GM21619 (cell line): ENCODE measurements around the gene LEUTX.
A peak's percentile ranks its signal among the peaks of the same experiment; 100 is the strongest.

Experiments used
- ATAC-seq: cut with Tn5 transposase; IDR thresholded peaks from one replicate; pipeline ENCODE4 v1.9.1; 2021; ENCODE audit not compliant: unreplicated experiment

Gene LEUTX

DNA sequence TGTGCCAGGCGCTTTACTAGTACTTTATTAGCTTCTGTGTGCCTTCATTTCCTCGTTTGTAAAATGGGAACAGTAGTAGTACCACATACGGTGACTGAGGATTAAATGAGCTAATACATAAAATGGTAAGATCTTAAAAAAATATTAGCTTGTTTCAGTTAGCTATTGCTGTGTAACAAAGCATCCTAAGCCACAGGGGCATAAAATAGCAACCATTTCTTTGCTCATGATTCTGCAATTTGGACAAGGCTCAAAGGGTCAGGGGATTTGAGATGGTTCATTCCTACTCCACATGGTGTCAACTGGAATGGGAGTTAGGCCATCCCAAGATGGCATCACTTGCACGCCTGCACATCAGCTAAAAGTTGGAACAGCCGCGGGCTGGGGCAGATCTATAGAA lies 42.0 kb downstream of the LEUTX start:
- no peak for ATAC-seq

DNA sequence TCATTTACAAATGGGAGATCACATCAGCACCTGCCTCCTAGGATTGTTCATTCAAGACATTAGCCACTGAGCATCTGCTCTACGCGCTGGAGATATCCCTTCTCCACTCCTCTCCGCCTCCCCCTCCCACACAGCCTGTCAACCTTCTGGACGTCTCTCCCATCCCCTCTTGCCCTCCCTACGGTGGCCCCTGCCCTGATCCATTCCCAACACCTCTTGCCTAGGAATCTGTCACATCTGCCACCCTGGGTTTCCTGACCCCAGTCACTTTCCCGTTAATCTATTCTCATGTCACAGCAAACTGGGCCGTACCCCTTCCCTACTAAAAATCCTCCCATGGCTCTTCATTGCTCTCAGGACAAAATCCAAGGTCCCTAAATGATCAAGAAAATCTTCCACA lies 45.0 kb downstream of the LEUTX start:
- ATAC-seq = no peak

DNA sequence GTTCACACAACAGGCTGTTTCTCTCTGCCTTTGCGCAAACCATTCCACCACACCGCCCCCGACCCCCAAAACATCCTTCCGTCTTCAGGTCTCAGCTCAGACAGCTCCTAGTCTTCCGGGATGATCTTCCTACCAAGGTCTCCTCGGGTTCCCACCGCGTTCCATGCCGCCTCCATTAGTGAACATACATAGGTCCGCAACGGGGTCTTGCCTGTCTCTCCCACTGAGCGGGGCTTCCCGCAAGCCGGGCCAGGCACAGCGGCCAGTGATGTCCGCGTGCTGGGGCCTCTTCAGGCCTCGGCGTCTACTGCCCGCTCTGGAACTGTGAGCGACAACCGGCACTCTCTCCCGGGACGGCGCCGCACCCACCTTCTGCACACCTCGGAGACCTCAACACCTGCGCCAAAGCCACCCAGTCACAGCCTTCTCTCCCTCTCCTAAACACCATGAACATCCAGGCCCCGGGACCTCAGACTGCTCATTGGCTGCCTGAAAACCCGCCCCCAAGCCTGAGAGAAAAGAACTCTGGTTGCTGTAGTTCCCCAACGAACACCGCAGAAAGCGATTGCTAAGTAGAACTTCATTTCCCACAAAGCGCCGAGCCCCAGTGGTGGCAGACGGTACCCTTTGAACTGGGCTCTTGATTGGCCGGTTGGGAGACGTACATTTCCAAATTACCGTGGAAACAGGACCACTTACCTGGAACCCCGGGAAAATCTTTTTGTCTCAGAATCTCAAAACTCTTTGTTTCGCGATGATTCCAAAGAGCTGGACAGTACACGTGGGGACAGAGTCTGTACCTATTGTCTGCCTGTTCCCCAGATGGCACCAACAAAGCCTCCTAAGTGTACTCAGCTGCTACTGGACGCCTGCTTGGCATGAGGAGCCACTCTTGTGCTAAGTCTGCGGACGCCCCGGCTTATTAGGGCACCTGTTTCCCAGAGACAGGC lies 45.8 kb downstream of the LEUTX start:
- peak; percentile 92 for ATAC-seq

DNA sequence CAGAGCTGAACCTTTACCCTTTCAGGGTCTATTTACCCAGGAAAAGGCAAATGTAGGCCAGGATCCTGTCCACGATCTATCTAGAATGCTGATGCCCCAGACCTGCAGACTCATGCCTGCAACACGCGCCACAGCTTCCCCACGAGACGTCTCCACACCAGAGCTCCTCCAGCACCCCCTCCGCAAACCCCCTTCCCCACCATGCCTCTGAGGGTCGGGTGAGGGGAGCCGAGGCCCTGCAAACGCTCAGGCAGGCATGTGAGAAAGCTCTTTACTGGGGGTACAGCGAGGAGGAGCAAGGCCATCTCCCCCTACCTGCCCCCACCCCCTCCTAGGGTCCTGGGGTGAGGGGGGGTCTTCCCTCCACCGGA lies 46.4 kb downstream of the LEUTX start:
- ATAC-seq = no peak

DNA sequence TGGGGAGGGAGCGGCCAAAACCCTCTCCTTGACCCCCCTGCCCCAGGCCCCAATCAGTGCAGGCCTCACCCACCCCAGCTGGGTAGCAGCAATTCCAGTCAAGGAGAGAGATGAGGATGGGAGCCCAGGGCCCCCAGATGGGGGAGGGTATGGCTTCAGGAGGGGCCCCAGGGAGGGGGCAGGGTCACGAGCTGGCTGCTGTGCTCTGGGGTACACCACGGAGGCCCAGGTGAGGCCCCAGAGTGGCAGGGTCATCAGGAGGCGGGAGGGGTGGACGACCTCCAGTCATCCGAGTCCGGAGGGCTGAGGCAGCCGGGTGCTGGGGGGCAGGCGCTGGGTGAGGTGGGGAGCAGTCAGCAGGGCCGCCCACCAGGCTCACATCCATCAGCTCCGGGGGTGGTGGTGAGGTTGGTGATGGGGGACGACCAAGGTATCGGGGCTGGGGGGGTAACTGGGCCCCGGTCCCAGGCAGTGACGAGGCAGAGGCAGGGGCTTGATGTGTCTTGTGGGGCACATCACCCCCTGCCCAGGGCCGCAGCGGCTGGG lies 47.0 kb downstream of the LEUTX start:
- no peak for ATAC-seq

DNA sequence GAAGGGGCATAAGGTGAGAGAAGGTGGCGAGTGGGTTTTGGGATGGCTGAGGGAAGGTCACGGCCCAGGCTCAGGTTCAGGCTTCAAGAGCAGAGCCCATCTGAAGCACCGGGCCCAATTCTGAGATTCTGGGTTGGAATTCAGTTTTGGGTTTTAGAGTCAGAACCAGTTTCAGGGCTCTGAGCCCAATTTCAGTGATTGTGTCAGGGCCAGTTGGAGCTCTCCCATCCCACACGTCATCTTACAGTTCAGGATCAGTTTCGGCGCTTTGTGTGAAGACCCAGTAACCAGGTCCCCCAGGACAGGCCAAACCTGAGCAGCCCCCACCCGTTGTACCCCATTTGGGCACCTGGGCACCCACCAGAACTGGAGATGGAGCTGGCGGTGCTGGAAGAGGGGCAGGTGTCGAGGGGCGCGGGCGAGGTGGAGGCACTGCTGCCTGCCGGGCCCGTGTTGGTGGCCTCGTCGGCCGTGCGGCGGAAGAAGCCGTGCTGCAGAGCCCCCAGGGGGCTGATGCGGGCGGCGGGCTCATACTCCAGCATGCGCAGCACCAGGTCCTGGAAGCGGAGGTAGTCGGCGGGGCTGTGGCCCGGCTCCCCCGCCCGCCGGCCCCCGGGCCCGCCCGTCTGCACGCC lies 47.8 kb downstream of the LEUTX start:
- no peak for ATAC-seq

DNA sequence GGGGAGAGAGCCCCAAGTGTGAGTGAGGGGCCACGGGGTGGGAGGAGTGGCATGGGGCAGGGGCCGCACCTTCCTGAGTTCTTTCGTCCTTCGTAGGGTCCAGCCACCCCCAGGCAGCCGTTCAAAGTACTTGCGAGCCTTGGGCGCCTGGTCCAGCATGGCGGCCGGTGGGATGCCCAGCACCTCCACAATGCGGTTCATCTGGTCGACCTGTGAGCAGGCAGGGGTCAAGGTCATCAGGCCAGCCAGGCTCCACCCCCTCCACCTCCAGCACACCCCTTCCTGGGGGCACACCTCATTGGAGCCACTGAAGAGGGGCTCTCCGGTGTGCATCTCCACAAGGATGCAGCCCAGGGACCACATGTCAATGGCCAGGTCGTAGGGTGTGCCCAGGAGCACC lies 48.6 kb downstream of the LEUTX start:
- ATAC-seq = no peak

DNA sequence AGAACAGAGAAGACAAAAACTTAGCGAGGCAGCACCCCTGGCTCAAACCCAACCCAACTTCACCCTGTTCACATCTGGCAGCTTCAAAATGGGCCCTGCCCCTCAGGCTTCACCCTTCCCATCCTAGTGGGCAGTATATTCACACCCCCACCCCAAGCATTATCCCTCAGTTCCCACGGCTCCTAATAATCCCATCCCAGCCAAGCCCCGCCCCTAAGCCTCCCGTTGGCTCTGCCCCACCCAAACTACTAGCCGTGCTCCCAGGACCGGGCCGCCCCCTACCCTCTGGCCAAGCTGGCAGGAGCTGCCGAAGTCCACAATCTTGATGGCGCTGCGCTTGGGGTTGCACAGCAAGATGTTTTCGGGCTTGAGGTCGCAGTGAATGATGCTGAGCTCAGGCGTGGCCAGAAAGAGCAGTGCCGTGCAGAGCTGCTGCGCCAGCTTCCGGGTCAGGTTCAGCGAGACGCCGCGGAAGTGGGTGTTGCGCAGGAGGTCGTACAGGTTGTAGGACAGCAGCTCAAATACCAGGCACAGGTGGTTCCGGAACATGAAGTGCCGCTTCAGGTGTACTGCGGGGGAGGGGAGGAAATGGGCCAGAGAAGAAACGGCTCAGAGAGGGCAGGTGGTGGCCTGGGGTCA lies 49.5 kb downstream of the LEUTX start:
- no peak for ATAC-seq

DNA sequence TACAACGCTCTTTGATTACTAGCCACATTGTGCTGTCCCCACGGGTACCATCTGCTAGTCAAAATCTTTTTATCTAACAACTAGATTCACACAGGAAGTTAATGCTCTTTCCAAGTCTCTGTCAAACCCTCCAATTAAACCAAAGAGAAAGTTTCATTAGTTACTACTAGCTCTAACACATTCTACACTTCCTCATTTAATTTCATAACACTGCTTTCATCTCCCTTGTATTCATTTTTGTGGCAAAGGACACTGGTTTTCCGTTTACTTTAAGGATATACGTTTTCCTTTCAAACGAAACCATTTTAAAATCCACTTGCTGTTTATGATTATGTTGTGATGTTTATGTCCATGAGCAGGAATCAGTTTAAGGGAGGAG lies 50.0 kb downstream of the LEUTX start:
- no peak for ATAC-seq

DNA sequence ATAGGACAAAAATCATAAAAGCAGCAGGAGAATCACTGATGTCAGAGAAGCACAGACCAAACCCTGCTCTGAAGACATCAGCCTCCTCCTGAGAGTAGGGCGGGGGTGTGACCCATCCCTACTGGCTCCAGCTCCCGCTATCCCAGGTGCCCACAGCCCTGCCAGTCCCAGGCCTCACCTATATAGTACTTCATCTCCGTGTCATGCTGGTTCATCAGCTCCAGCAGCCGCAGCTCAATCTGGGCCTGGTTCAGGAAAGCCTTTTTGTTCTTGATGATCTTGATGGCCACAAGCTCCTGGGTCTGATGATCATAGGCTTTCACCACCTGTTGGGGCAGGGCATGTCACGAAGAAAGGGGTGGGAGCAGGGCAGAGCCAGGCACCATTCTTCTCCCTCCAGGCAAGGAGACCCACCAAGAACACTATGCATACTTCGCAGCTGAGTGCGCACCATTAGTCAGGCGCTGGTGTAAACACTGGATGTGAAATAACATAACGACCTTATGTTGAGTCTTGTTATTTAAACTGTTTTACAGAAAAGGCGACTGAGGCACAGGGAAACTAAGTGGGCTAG lies 51.1 kb downstream of the LEUTX start:
- no peak for ATAC-seq

DNA sequence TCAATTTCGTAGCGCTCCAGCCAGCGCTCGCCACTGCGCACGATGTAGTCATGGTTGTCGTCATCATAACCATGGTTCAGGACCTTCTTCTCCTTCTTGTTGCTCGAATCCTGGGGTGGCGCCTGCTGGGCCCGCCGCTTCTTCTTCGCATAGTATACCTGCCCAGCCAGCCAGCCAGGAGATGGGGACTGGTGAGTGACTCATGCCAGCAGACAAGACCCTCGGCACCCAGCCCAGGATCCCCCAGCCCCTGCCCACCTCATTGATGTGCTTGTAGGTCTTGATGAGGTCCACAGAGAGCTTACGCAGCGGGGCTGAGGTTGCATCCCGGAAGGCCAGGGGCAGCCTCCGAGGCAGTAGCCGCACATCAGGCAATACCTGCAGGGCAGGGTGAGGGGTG lies 51.8 kb downstream of the LEUTX start:
- ATAC-seq = no peak

DNA sequence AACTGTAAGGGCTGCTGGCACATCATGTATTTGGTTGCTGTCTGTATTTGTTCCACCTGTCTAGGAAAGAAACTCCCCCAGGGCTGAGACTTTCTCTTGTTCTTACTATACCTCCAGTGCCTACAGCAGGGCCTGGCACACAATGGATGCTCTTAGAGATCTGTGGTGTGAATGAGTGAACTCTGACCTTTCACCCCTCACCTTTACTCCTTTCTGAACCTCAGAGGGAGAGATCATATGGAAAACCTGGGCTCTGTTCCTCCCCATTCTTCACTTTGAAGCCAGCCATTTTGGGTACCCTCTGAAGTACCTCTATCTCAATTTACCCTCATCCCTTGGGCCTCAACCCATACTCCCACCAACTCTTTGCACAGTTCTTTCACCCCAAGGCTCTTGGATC lies 52.2 kb downstream of the LEUTX start:
- ATAC-seq = no peak

DNA sequence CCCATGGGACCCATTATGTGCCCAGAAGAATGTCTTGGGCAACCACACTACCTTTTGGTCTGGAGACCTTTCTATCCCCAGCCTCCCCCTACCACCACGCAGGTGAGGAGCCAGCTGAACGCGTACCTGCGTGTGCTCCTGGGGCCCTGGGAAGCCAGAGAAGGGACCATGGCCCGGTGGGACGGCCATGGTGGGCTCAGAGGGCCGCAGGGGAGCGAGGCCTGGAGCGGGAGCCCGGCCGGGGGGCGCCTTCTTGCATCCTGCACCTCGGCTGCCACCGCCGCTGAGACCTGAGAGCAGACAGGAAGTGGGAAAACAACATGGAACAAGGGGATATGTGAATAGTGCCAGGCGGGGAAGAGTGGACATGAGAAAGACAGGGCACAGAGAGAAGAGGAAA lies 53.0 kb downstream of the LEUTX start:
- no peak for ATAC-seq

DNA sequence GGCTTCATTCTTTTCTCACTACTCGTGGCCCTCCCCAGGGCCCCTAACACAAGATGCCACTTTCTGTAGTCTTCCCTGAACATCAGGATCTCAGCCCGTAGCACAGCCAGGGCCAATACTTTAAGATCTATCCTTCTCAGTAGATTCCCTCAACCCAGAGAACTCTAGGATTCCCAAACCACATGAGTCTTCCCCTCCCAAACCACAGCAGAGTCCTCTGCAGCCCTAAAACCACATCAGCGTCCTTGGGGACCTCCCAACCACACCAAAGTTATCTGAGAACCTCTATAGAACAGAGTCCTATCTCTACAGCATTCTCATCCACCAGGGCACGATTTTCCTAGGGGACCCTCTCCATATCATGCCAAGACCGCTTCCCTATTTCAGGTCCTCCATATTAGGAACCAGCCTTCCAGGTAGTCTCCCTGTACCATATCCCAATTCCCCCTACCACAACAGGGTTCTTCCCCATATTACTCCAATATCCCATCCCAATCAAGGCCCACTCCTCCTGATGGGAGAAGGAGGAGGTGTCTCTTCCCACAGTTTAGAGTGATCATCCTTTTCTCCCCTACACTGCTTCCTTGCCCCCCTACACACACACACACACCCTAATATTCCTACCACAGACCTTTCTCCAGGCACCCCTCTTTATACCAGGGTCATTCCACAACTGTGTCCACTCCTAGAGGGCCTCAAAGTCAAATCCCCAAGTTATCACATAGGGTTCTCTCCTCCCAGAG lies 53.9 kb downstream of the LEUTX start:
- ATAC-seq = no peak

DNA sequence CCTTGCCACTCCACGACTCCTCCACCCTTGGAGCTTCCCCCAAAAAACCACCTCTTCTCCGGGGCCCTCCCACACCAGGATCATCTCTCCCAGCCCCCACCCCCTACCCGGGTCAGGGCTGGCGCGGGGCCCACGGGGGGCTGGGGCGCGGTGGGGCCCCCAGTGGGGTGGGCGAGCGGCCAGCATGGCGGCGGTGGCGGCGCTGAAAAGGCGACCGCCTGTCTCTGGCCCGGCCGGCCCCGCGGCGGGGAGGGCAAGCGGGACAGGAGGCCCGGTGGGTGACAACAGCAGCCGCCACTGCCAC lies 54.5 kb downstream of the LEUTX start:
- no peak for ATAC-seq

DNA sequence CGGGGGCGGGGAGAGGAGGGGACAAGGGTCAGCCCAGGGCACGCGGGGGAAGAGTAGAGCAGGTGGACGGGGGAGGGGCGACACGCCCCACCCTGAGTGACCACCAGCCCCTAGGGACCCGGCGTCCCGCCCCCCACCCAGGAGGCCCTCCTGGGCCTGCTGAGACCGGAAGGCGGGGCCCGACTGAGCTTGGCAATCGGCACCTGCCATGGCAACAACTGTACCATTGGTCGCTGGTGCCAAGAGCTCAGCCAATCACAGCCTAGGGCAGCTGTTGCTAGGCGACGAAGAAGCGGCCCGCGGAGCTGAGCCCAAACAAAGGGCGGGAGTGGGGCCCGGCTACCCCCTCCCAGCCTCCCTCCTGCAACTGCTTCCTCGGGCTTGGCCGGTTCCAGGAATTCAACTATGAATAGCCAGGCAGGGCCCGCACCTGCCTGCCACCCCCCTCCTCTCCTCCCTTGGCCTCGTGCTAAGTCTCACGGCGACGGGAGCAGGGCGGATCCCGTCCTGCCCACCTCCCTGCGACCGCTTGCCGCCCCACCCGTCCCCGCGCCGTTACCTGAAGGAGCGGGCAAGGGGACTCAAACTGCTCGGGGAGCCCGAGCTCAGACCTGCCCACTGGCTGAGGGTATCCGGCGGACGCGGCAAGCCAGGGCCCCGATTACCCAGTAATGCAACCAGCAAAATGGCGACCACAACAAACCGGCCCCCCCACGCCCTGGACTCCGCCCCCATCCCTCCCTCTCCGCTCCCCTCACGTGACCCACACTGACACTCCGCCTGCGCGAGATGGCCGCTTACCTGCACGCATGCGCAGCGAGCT lies 55.0 kb downstream of the LEUTX start, which contains the start of gene DYRK1B:
TSS of gene DYRK1B (minus strand) at position 699 of the 823 bp plus-strand sequence. CDS start 2,295 bp downstream, outside the sequence.
- ATAC-seq = peak; percentile 89

DNA sequence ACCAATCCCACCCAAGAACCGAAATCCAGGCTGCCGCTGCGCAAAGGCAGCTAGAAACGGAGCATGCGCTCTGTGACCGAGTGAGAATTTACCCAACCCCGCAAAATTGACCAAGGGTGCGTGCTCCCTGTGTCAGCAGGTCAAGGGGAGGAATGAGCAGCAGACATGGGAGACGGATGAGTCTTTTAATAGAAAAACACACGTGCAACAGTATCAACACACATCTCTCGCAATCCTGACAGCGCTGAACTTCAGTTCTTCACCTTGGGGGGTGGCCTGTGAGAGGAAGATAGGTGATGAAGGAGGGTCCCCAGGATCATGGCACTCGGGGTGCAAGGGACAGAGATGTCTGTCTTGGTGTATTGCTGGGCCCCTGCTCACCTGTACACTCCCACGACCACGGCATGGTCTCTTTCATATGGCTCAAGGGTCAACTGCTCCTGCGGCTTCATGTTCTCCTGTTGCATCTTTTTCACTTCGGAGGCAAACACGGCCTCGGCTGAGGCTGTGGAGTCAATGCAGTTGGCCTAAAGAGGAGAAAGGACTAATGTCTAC lies 55.7 kb downstream of the LEUTX start:
- no peak for ATAC-seq
